Adrenal gland (tissue), 5 donors: Measurements from ENCODE around the gene FAM184B.

Experiments used
- CTCF ChIP-seq, 6 experiments: fragments of 450-650 bp in 4 of 6; fragments of 200-600 bp in 2 of 6; sonication (generic) in 1 of 6; IDR thresholded peaks; 1 replicate in 5 of 6; 2 replicates in 1 of 6; pipeline versions ENCODE4 v1.5.1 to v1.8.0; 2016 to 2021; ENCODE audit warnings: antibody characterized with exemption in 6 of 6, mild to moderate bottlenecking in 2 of 6, moderate library complexity in 1 of 6
- POLR2A ChIP-seq, 2 donors: fragments of 450-650 bp; IDR thresholded peaks; one replicate each; pipeline ENCODE4 v1.6.1; 2017; ENCODE audit warnings: antibody characterized with exemption in 2 of 2, mild to moderate bottlenecking in 2 of 2, moderate library complexity in 1 of 2
- donor health status: DM: no; HTN: no; CAD: no.

DNA sequence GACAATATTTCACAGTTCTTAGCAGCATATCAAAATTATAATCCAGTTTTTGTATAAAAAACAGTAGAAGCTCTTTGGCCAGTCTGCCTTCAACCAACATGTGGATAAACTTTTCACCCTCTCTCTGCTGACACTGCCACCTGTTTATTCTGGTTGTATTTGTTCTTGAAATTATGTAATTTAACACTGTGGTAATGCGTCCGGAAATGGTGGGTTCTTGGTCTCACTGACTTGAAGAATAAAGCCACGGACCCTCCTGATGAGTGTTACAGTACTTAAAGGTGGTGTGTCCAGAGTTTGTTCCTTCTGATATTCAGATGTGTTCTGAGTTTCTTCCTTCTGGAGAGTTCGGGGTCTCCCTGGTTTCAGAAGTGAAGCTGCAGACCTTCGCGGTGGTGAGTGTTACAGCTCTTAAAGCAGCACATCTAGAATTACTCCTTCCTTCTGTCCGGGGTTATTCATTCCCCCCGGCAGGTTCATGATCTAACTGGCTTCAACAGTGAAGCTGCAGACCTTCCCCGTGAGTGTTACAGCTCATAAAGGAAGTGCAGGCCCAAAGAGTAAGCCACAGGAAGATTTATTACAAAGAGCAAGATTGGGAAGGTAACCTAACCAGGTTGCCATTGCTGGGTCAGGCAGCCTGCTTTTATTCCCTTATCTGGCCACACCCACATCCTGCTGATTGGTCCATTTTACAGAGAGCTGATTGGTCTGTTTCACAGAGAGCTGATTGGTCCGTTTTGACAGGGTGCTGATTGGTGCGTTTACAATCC is 15.7 kb downstream of the FAM184B start:
- TF ChIP-seq CTCF (IDR thresholded peaks at IDR 0.05) = no peak
- TF ChIP-seq POLR2A (IDR thresholded peaks at IDR 0.05) = no peak
